K562 (cell line): Measurements from ENCODE around the gene C1R. TPM values are rescaled to one million over a fixed set of nuclear protein-coding genes. Genes with fewer than 3 reads are reported as not detected.

Experiments used
- ESRRA ChIP-seq: fragments of 450-650 bp; IDR thresholded peaks from 2 replicates; pipeline ENCODE4 v1.6.1; 2014; ENCODE audit warnings: low read depth, mild to moderate bottlenecking, moderate library complexity, borderline replicate concordance
- GATAD2A ChIP-seq: fragments of 450-650 bp; IDR thresholded peaks from 2 replicates; pipeline ENCODE4 v1.6.1; 2017
- NRF1 ChIP-seq, 2 experiments: fragments of 450-650 bp; IDR thresholded peaks in 1 of 2; conservative IDR thresholded peaks in 1 of 2; 2 replicates each; pipeline ENCODE4 v1.6.1; 2014; ENCODE audit warnings: mild to moderate bottlenecking in 2 of 2
- RAD21 ChIP-seq, 2 experiments: fragments of 250-450 bp in 1 of 2; fragments of 450-650 bp in 1 of 2; sonication (Bioruptor Pico) in 1 of 2; formaldehyde crosslinking in 1 of 2; IDR thresholded peaks in 1 of 2; conservative IDR thresholded peaks in 1 of 2; 2 replicates each; pipeline versions ENCODE4 v1.4.0 to v1.8.0; 2020 to 2022; ENCODE audit warnings: mild to moderate bottlenecking in 2 of 2, moderate library complexity in 1 of 2
- RCOR1 ChIP-seq, 2 experiments: IDR thresholded peaks; 2 replicates each; pipeline ENCODE4 v1.6.1; 2012; ENCODE audit warnings: low read depth in 2 of 2, low read length in 2 of 2, borderline replicate concordance in 1 of 2, improper control_type of control experiment in 1 of 2
- SMARCA4 ChIP-seq: fragments of 450-650 bp; IDR thresholded peaks from 2 replicates; pipeline ENCODE4 v1.6.1; 2016
- SMARCE1 ChIP-seq: fragments of 450-650 bp; IDR thresholded peaks from 2 replicates; pipeline ENCODE4 v1.7.1; 2016; ENCODE audit warnings: mild to moderate bottlenecking
- SP1 ChIP-seq: sonication (generic); formaldehyde crosslinking; IDR thresholded peaks from 2 replicates; pipeline ENCODE4 v1.8.1; 2022; ENCODE audit warnings: mild to moderate bottlenecking, missing genetic modification reagents
- TEAD4 ChIP-seq, 2 experiments: sonication (generic) in 1 of 2; formaldehyde crosslinking in 1 of 2; IDR thresholded peaks; 2 replicates each; pipeline versions ENCODE4 v1.6.1 to v1.8.0; 2012 to 2022; ENCODE audit warnings: borderline replicate concordance in 1 of 2, inconsistent platforms in 1 of 2, low read length in 1 of 2, mild to moderate bottlenecking in 1 of 2, missing genetic modification reagents in 1 of 2
- YY1 ChIP-seq, 3 experiments: IDR thresholded peaks; 2 replicates each; pipeline ENCODE4 v1.6.1; 2011; ENCODE audit warnings: low read length in 2 of 3, mild to moderate bottlenecking in 2 of 3, moderate library complexity in 2 of 3, borderline replicate concordance in 1 of 3, control low read depth in 1 of 3, low read depth in 1 of 3; ENCODE audit not compliant: insufficient read depth in 3 of 3, insufficient replicate concordance in 2 of 3, control insufficient read depth in 1 of 3, insufficient read length in 1 of 3; ENCODE audit errors: extremely low read depth in 1 of 3
- polyA plus RNA-seq, 8 experiments: library from polyadenylated mRNA; depleted of rRNA in 4 of 8; stranded (reverse) in 5 of 8; unstranded in 3 of 8; fragments of >200 nt; fragmentation: Nextera tagmentation in 2 of 8; fragmentation: Illumina TruSeq in 1 of 8; extraction: Ambion mirVana in 2 of 8; extraction: Trizol in 1 of 8; gene quantifications; 2 replicates each; pipeline versions ENCODE4 v1.2.1 to v1.2.3, GENCODE V29; 2011 to 2014; ENCODE audit warnings: inconsistent platforms in 1 of 8, missing spikeins in 1 of 8
- total RNA-seq, 7 experiments: library from RNA; depleted of rRNA in 6 of 7; stranded (reverse); fragments of >200 nt in 6 of 7; fragmentation: Illumina TruSeq in 2 of 7; extraction: Trizol in 2 of 7; gene quantifications; 2 replicates each; pipeline versions ENCODE4 v1.2.1 to v1.2.3, GENCODE V29; 2011 to 2021; ENCODE audit warnings: low replicate concordance in 1 of 7
- TF ChIP-seq, protein P1 (sequence below): fragments of 450-650 bp; IDR thresholded peaks from 2 replicates; pipeline ENCODE4 v1.6.1; 2018; ENCODE audit not compliant: partially characterized antibody
- TF ChIP-seq, protein P2 (sequence below): sonication (generic); formaldehyde crosslinking; IDR thresholded peaks from 2 replicates; pipeline ENCODE4 v1.8.0; 2022; ENCODE audit warnings: mild to moderate bottlenecking, missing genetic modification reagents
- TF ChIP-seq, protein P3 (sequence below), 2 experiments: fragments of 450-650 bp; conservative IDR thresholded peaks; 2 replicates each; pipeline ENCODE4 v1.6.1; 2017; ENCODE audit warnings: mild to moderate bottlenecking in 2 of 2, moderate library complexity in 2 of 2

Gene C1R
- total and polyA plus RNA-seq, 9 of the 15 experiments (the other 6 are each of a cell fraction or from before 2014, with no cell fraction given): 0.07 to 1.0 (median 0.33) TPM; not detected in 1

- TF ChIP-seq, protein P1, sequence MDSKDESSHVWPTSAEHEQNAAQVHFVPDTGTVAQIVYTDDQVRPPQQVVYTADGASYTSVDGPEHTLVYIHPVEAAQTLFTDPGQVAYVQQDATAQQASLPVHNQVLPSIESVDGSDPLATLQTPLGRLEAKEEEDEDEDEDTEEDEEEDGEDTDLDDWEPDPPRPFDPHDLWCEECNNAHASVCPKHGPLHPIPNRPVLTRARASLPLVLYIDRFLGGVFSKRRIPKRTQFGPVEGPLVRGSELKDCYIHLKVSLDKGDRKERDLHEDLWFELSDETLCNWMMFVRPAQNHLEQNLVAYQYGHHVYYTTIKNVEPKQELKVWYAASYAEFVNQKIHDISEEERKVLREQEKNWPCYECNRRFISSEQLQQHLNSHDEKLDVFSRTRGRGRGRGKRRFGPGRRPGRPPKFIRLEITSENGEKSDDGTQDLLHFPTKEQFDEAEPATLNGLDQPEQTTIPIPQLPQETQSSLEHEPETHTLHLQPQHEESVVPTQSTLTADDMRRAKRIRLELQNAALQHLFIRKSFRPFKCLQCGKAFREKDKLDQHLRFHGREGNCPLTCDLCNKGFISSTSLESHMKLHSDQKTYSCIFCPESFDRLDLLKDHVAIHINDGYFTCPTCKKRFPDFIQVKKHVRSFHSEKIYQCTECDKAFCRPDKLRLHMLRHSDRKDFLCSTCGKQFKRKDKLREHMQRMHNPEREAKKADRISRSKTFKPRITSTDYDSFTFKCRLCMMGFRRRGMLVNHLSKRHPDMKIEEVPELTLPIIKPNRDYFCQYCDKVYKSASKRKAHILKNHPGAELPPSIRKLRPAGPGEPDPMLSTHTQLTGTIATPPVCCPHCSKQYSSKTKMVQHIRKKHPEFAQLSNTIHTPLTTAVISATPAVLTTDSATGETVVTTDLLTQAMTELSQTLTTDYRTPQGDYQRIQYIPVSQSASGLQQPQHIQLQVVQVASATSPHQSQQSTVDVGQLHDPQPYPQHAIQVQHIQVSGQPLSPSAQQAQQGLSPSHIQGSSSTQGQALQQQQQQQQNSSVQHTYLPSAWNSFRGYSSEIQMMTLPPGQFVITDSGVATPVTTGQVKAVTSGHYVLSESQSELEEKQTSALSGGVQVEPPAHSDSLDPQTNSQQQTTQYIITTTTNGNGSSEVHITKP: peak; percentile 64
- 0 out of 4 replicates have a peak, but pooled peaks of 1 of the 2 experiments have one; percentile 10 for TF ChIP-seq NRF1 (conservative IDR thresholded peaks at IDR 0.05 in 1 of 2, IDR thresholded peaks at IDR 0.05 in 1 of 2)
- TF ChIP-seq RAD21 (CRISPR knock-in tag; conservative IDR thresholded peaks at IDR 0.05 in 1 of 2, IDR thresholded peaks at IDR 0.05 in 1 of 2): no peak
- peak in 1 of 3 experiments; percentile 15 for TF ChIP-seq YY1 (IDR thresholded peaks at IDR 0.05; ENCODE audit: borderline replicate concordance in 1 of 3, control insufficient read depth in 1 of 3, extremely low read depth in 1 of 3, insufficient read depth in 3 of 3, insufficient read length in 1 of 3, insufficient replicate concordance in 2 of 3, low read depth in 1 of 3, low read length in 2 of 3)
- TF ChIP-seq RCOR1 (IDR thresholded peaks at IDR 0.05; ENCODE audit: borderline replicate concordance in 1 of 2, low read depth in 2 of 2, low read length in 2 of 2): peak in 1 of 2 experiments; percentile 33; a peak in 1 of 4 replicates
- peak; percentile 68 for TF ChIP-seq TEAD4 (IDR thresholded peaks at IDR 0.05; ENCODE audit: low read length)
- no peak for TF ChIP-seq TEAD4 (CRISPR knock-in tag; IDR thresholded peaks at IDR 0.05; ENCODE audit: borderline replicate concordance)
- peak; percentile 69; the same call in 1 of the 2 replicates for TF ChIP-seq GATAD2A
- TF ChIP-seq, protein P2, sequence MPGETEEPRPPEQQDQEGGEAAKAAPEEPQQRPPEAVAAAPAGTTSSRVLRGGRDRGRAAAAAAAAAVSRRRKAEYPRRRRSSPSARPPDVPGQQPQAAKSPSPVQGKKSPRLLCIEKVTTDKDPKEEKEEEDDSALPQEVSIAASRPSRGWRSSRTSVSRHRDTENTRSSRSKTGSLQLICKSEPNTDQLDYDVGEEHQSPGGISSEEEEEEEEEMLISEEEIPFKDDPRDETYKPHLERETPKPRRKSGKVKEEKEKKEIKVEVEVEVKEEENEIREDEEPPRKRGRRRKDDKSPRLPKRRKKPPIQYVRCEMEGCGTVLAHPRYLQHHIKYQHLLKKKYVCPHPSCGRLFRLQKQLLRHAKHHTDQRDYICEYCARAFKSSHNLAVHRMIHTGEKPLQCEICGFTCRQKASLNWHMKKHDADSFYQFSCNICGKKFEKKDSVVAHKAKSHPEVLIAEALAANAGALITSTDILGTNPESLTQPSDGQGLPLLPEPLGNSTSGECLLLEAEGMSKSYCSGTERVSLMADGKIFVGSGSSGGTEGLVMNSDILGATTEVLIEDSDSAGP: no peak
- peak; percentile 64; the same call in 1 of the 2 replicates for TF ChIP-seq ESRRA
- peak; percentile 81 for TF ChIP-seq SMARCE1
- TF ChIP-seq SMARCA4: peak; percentile 81
- TF ChIP-seq, protein P3, sequence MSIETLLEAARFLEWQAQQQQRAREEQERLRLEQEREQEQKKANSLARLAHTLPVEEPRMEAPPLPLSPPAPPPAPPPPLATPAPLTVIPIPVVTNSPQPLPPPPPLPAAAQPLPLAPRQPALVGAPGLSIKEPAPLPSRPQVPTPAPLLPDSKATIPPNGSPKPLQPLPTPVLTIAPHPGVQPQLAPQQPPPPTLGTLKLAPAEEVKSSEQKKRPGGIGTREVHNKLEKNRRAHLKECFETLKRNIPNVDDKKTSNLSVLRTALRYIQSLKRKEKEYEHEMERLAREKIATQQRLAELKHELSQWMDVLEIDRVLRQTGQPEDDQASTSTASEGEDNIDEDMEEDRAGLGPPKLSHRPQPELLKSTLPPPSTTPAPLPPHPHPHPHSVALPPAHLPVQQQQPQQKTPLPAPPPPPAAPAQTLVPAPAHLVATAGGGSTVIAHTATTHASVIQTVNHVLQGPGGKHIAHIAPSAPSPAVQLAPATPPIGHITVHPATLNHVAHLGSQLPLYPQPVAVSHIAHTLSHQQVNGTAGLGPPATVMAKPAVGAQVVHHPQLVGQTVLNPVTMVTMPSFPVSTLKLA (conservative IDR thresholded peaks at IDR 0.05): peak in 1 of 2 experiments; percentile 41; a peak in 1 of 4 replicates
- peak; percentile 59; the same call in 1 of the 2 replicates for TF ChIP-seq SP1
These were observed 30.8 kb upstream of the C1R start (continued) for GRCh38 chr12:7122811-7123769.
